Measurements from ENCODE around the gene CCDC116.

CCDC116 gene

GRCh38 chr22:21646608-21647590, 14.3 kb downstream of the CCDC116 start:
- Mint-ChIP-seq H3K9me3 (no peaks in the 10 kb centered on the region), H3K27me3 (ENCODE audit: low read depth) (no peaks in the 10 kb centered on the region), H3K4me1 (ENCODE audit: low read depth) (peaks cover 31% of the 10 kb centered on the region), H3K36me3 (ENCODE audit: low read depth) (peaks cover 25% of the 10 kb centered on the region), H3K4me3 (no peak overlapping the region), H3K27ac (no peak overlapping the region)

GRCh38 chr22:21650280-21650679, 17.7 kb downstream of the CCDC116 start:
- H3K27me3 Mint-ChIP-seq (ENCODE audit: low read depth), result no peaks in the 10 kb centered on the region
- no peak overlapping the region for H3K27ac Mint-ChIP-seq
- H3K36me3 Mint-ChIP-seq (ENCODE audit: low read depth), result peaks cover 18% of the 10 kb centered on the region
- H3K4me3 Mint-ChIP-seq, result peak overlapping the region; percentile 18
- H3K9me3 Mint-ChIP-seq, result no peaks in the 10 kb centered on the region
- peaks cover 25% of the 10 kb centered on the region for H3K4me1 Mint-ChIP-seq (ENCODE audit: low read depth)

DNA sequence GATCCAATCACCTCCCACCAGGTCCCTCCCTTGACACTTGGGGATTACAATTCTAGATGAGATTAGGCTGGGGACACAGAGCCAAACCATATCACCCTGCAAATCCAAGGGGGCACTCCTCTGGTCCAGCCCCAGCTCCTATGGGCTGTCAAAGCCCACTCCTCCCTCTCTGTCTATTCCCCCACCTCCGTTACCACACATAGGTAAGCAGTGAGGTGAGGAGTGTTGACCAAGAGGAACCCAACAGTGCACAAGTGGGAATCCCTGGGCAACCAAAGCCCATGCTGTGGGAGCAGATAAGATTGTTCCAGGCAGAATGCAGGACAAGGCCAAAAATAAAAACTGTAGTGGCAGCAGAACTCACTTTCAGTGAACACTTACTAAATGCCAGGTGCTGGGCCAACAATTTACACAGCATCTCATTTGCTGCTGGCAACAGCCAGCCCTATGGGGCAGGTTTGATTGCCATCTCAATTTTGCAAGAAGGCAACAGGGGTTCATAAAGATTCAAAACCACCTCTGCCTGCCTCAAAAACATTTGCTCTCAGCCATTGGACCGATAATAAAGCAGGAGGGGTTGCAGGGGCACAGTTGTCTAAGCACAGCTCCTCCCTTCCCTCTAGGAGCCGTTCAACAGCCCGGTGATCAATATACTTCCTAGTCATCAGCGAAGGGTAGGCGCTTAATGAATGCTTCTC, 18.4 kb downstream of the CCDC116 start:
- peaks cover 25% of the 10 kb centered on the region for H3K4me1 Mint-ChIP-seq (ENCODE audit: low read depth)
- peaks cover 14% of the 10 kb centered on the region for H3K36me3 Mint-ChIP-seq (ENCODE audit: low read depth)
- H3K27ac Mint-ChIP-seq, result peak overlapping the region; percentile 84
- no peaks in the 10 kb centered on the region for H3K27me3 Mint-ChIP-seq (ENCODE audit: low read depth)
- peak overlapping the region; percentile 92 for H3K4me3 Mint-ChIP-seq
- no peaks in the 10 kb centered on the region for H3K9me3 Mint-ChIP-seq

- Mint-ChIP-seq H3K36me3 (ENCODE audit: low read depth) (peaks cover 10% of the 10 kb centered on the region), H3K4me1 (ENCODE audit: low read depth) (peaks cover 27% of the 10 kb centered on the region), H3K4me3 (peak overlapping the region; percentile 92), H3K27ac (peak overlapping the region; percentile 84), H3K9me3 (no peaks in the 10 kb centered on the region), H3K27me3 (ENCODE audit: low read depth) (no peaks in the 10 kb centered on the region)
These were observed 19.0 kb downstream of the CCDC116 start for GRCh38 chr22:21651521-21652009.

DNA sequence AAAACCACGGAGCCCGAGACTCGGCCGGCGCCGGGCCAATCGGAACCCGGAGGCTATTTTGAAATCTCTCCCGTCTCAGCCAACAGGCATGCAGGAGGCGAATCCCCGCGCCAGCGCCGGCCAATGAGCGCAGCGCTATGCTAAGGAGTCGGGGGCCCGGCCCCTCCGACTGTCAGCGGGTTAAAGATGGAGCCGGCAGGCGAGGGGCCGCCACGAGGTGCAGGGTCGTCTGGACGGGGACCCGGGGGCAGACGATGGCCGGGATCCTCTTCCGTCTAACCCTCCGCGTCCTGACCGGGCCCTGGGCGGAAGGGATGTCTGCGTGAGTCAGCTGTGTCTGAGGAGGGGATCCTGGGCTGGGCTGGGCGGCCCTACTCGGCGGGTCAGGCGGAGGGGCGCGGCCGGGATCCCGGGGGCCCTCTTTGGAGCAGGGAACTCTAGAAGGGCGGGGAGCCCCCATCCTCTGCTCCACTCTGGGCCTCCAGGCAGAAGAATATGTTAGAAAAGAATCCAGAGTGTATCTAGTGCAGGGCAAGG, 19.5 kb downstream of the CCDC116 start:
- H3K4me3 Mint-ChIP-seq, result peak overlapping the region; percentile 92
- peaks cover 6% of the 10 kb centered on the region for H3K36me3 Mint-ChIP-seq (ENCODE audit: low read depth)
- no peaks in the 10 kb centered on the region for H3K9me3 Mint-ChIP-seq
- H3K27ac Mint-ChIP-seq, result peak overlapping the region; percentile 84
- no peaks in the 10 kb centered on the region for H3K27me3 Mint-ChIP-seq (ENCODE audit: low read depth)
- H3K4me1 Mint-ChIP-seq (ENCODE audit: low read depth), result peaks cover 29% of the 10 kb centered on the region

GRCh38 chr22:21652547-21653545, 20.3 kb downstream of the CCDC116 start:
- H3K4me1 Mint-ChIP-seq (ENCODE audit: low read depth), result peaks cover 30% of the 10 kb centered on the region
- H3K36me3 Mint-ChIP-seq (ENCODE audit: low read depth), result peaks cover 6% of the 10 kb centered on the region
- peak overlapping the region; percentile 92 for H3K4me3 Mint-ChIP-seq
- no peak overlapping the region for H3K27ac Mint-ChIP-seq
- no peaks in the 10 kb centered on the region for H3K9me3 Mint-ChIP-seq
- H3K27me3 Mint-ChIP-seq (ENCODE audit: low read depth), result no peaks in the 10 kb centered on the region

GRCh38 chr22:21657020-21657359, 24.4 kb downstream of the CCDC116 start:
- peak overlapping the region; percentile 82 for H3K4me3 Mint-ChIP-seq
- H3K27ac Mint-ChIP-seq, result peak overlapping the region; percentile 79
- peaks cover 15% of the 10 kb centered on the region for H3K4me1 Mint-ChIP-seq (ENCODE audit: low read depth)
- no peaks in the 10 kb centered on the region for H3K27me3 Mint-ChIP-seq (ENCODE audit: low read depth)
- peaks cover 4% of the 10 kb centered on the region for H3K36me3 Mint-ChIP-seq (ENCODE audit: low read depth)
- H3K9me3 Mint-ChIP-seq, result no peaks in the 10 kb centered on the region

DNA sequence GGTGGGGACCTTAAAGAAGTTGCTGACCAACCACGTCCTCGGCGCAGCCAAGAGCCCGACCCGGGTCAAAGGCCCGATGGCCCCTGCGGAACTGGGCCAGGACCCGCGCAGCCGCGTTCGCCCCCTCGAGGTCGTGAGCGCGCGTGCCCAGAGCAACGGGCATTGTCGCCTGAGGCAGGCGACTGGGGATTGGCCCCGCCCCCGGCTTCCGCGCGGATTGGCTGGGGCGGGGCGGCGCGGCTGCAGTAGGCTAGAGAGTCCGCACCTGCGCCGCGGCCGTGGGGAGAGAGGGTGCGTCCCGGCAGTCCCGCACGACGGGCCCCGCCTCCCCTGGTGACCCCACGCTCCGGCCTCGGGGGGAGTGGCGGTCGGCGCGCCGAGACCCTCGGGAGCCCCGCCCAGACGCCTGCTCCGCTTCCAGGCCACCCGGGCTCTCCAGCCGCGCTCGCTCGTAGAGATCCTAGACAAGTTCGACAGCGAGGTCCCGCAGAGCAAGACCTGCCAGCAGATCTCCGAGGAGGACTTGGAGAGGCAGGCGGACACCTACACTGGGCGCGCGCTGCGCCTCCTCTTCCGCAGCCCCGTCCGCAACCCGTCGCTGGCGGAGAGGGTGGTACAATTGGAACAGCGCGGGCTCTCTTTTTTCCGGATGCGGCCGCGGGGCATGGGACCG, 24.9 kb downstream of the CCDC116 start:
- H3K27me3 Mint-ChIP-seq (ENCODE audit: low read depth), result no peaks in the 10 kb centered on the region
- H3K27ac Mint-ChIP-seq, result peak overlapping the region; percentile 79
- peak overlapping the region; percentile 85 for H3K4me3 Mint-ChIP-seq
- H3K36me3 Mint-ChIP-seq (ENCODE audit: low read depth), result peaks cover 4% of the 10 kb centered on the region
- no peaks in the 10 kb centered on the region for H3K9me3 Mint-ChIP-seq
- peaks cover 15% of the 10 kb centered on the region for H3K4me1 Mint-ChIP-seq (ENCODE audit: low read depth)

DNA sequence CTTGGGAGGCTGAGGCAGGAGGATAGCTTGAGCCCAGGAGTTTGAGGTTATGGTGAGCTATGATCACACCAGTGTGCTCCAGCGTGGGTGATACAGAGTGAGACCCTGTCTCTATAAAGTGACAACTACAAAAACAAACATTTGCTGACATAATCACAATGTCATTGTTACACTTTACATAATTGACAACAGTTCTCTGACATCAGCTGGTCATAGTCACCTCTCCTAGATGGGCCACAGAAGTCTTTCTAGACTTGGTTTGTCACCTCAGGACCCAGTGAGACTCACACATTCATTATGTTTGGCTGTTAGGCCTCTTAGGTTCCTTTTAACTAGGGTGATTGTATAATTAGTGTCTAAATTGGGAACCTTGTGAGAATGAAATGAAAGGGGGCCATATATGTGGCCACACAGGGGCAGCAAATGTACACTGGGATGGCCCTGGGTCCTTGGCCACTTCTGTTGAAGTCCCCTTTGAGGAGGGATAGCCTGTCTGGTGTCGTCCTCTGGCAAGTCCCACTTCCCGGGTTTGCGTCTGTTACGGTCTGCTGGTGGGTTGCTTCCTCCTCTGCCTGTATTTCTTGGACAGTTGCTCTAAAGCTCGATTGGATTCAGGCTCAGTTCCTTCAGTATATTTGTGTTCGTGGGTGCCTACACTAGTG, 27.4 kb downstream of the CCDC116 start:
- Mint-ChIP-seq H3K9me3 (no peaks in the 10 kb centered on the region), H3K27ac (no peak overlapping the region), H3K4me1 (ENCODE audit: low read depth) (peaks cover 12% of the 10 kb centered on the region), H3K36me3 (ENCODE audit: low read depth) (no peaks in the 10 kb centered on the region), H3K4me3 (no peak overlapping the region), H3K27me3 (ENCODE audit: low read depth) (no peaks in the 10 kb centered on the region)

DNA sequence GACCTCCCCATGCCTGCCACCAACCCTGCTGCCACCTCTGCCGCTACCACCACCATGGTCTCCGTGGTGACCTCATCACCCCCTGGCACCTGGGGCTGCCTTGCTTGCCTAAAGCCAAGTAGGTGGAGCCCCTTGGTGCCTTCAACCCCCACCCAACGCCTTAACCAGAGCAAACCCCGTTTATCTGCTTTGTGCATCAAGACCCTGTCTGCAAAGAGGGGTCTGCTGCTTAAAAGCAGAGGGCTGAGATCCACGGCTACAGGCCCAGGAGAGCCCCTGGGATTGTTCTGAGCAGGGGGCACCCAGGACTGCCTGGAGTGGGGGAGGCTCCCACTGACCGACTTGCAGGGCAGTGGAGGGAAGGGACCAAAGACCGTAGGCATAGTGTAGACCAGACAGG, 28.3 kb downstream of the CCDC116 start:
- H3K9me3 Mint-ChIP-seq, result no peaks in the 10 kb centered on the region
- H3K36me3 Mint-ChIP-seq (ENCODE audit: low read depth), result no peaks in the 10 kb centered on the region
- peaks cover 16% of the 10 kb centered on the region for H3K4me1 Mint-ChIP-seq (ENCODE audit: low read depth)
- no peak overlapping the region for H3K4me3 Mint-ChIP-seq
- H3K27ac Mint-ChIP-seq, result no peak overlapping the region
- no peaks in the 10 kb centered on the region for H3K27me3 Mint-ChIP-seq (ENCODE audit: low read depth)

- Mint-ChIP-seq H3K9me3 (no peaks in the 10 kb centered on the region), H3K4me3 (no peak overlapping the region), H3K27ac (no peak overlapping the region), H3K4me1 (ENCODE audit: low read depth) (peaks cover 9% of the 10 kb centered on the region), H3K36me3 (ENCODE audit: low read depth) (no peaks in the 10 kb centered on the region), H3K27me3 (ENCODE audit: low read depth) (no peaks in the 10 kb centered on the region)
These were observed 29.4 kb downstream of the CCDC116 start for GRCh38 chr22:21661991-21662390.

- H3K9me3 Mint-ChIP-seq, result no peaks in the 10 kb centered on the region
- peaks cover 12% of the 10 kb centered on the region for H3K4me1 Mint-ChIP-seq (ENCODE audit: low read depth)
- no peaks in the 10 kb centered on the region for H3K36me3 Mint-ChIP-seq (ENCODE audit: low read depth)
- peak overlapping the region; percentile 14 for H3K4me3 Mint-ChIP-seq
- H3K27me3 Mint-ChIP-seq (ENCODE audit: low read depth), result no peaks in the 10 kb centered on the region
- peak overlapping the region; percentile 38 for H3K27ac Mint-ChIP-seq
These were observed 31.2 kb downstream of the CCDC116 start for GRCh38 chr22:21663738-21664137.
